Activated naive CD8-positive, alpha-beta T cell (primary cell): ENCODE measurements around the gene CCDC30.
"Not testable (repeated sequence)": the region's sequence is repeated elsewhere in the genome, so short reads cannot be mapped to it uniquely, and the experiment has no call there.

Source experiments
- H3K27ac Mint-ChIP-seq: one replicate; pipeline ENCODE4 v1.8.0; 2021; ENCODE audit warnings: mixed read lengths
- H3K27me3 Mint-ChIP-seq: one replicate; pipeline ENCODE4 v1.8.0; 2021; ENCODE audit warnings: mixed read lengths
- H3K36me3 Mint-ChIP-seq: one replicate; pipeline ENCODE4 v1.8.0; 2021; ENCODE audit warnings: mixed read lengths
- H3K4me1 Mint-ChIP-seq: one replicate; pipeline ENCODE4 v1.8.0; 2021; ENCODE audit warnings: low read depth, mixed read lengths
- H3K4me3 Mint-ChIP-seq: one replicate; pipeline ENCODE4 v1.8.0; 2021; ENCODE audit warnings: mild to moderate bottlenecking, mixed read lengths
- H3K9me3 Mint-ChIP-seq: one replicate; pipeline ENCODE4 v1.8.0; 2021; ENCODE audit warnings: low read depth, mixed read lengths

The CCDC30 gene

GRCh38 chr1:42476605-42477004 is 13.5 kb downstream of the CCDC30 start:
- H3K27me3 Mint-ChIP-seq, result no peaks in the 10 kb centered on the region
- no peaks in the 10 kb centered on the region for H3K4me1 Mint-ChIP-seq
- H3K9me3 Mint-ChIP-seq, result no peaks in the 10 kb centered on the region
- peaks cover 5% of the 10 kb centered on the region for H3K36me3 Mint-ChIP-seq
- no peak overlapping the region for H3K27ac Mint-ChIP-seq
- no peak overlapping the region for H3K4me3 Mint-ChIP-seq

- H3K9me3 Mint-ChIP-seq, H3K4me1 Mint-ChIP-seq, H3K27ac Mint-ChIP-seq, H3K27me3 Mint-ChIP-seq, H3K4me3 Mint-ChIP-seq, H3K36me3 Mint-ChIP-seq: not testable (repeated sequence)
These were observed 14.3 kb downstream of the CCDC30 start for GRCh38 chr1:42477354-42477753.

GRCh38 chr1:42477775-42478174 is 14.7 kb downstream of the CCDC30 start:
- Mint-ChIP-seq H3K36me3 (peaks cover 8% of the 10 kb centered on the region), H3K27ac (no peak overlapping the region), H3K4me1 (no peaks in the 10 kb centered on the region), H3K9me3 (no peaks in the 10 kb centered on the region), H3K27me3 (no peaks in the 10 kb centered on the region), H3K4me3 (no peak overlapping the region)

DNA sequence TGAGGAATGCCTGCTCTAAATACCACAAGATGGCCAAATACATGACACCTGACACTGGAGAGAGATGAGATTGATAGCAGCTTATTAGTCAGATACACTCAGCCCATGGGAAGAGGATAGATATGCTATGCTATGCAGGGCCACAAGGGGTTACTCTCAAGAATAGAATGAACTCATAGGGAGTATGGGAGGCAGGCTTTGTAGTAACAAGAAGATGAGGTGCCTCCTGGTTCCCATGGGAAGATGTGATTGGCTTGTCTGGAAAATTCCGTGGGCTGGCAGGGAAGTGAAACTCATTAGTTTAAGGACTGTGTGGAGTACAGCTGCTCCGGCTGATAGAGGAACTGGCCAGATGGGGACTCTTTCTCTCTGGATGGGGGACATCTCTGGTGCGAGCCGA is 16.5 kb downstream of the CCDC30 start:
- Mint-ChIP-seq H3K27ac (no peak overlapping the region), H3K27me3 (no peaks in the 10 kb centered on the region), H3K36me3 (peaks cover 5% of the 10 kb centered on the region), H3K9me3 (no peaks in the 10 kb centered on the region), H3K4me1 (no peaks in the 10 kb centered on the region), H3K4me3 (no peak overlapping the region)

GRCh38 chr1:42480921-42481320 is 17.8 kb downstream of the CCDC30 start:
- no peaks in the 10 kb centered on the region for H3K9me3 Mint-ChIP-seq

DNA sequence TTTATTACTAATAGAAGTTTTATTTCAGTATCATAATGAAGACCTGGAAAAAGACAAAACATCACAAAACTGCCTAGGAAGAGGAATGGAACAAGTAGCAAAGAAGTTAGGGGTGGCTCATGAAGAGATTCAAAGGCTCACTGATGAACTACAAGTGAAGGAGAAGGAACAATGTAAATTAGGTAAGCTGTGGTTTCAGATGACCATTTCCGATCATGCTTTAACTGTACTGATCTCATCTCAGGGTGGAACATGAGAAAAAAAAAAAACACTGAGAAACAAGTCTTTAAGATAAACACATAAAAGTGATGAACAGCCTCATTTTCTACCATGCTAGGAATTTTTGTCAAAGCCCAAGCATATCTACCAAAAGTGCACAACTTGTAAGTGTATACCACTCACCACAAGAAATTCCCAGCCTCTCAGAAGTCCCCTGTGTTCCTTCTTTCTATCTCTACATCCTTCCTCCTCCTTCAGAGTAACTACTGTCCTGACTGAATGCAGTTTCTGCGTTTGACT is 19.6 kb downstream of the CCDC30 start:
- Mint-ChIP-seq H3K27me3 (no peaks in the 10 kb centered on the region), H3K4me1 (no peaks in the 10 kb centered on the region)

More at GRCh38 chr1:42480921-42481320, 17.8 kb downstream of the CCDC30 start:
- no peak overlapping the region for H3K27ac Mint-ChIP-seq
- H3K36me3 Mint-ChIP-seq, result peaks cover 7% of the 10 kb centered on the region
- H3K4me3 Mint-ChIP-seq, result no peak overlapping the region
- no peaks in the 10 kb centered on the region for H3K4me1 Mint-ChIP-seq
- H3K27me3 Mint-ChIP-seq, result no peaks in the 10 kb centered on the region

DNA sequence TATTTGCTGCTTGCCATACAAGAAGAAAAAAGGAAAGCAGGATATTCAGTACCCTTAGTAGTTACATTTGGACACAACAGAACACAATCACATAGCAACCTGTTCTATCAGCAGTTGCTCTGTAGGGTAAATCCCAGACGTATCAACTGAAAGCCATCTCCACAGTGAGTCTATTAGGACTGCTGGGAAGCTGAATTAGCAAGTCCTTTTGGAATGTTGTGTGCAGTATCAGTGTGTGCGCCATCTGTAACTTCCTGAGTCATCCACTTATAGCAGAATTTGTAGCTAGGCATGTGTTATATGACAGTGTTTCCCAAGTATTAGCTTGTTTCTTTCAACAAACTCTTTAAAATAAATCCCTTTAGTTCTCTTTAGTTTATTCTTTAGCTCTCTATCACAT is 21.3 kb downstream of the CCDC30 start:
- peaks cover 9% of the 10 kb centered on the region for H3K36me3 Mint-ChIP-seq
- no peaks in the 10 kb centered on the region for H3K4me1 Mint-ChIP-seq
- no peaks in the 10 kb centered on the region for H3K27me3 Mint-ChIP-seq
- H3K27ac Mint-ChIP-seq, result no peak overlapping the region
- no peak overlapping the region for H3K4me3 Mint-ChIP-seq
- no peaks in the 10 kb centered on the region for H3K9me3 Mint-ChIP-seq

More for the DNA sequence above, 19.6 kb downstream of the CCDC30 start:
- no peaks in the 10 kb centered on the region for H3K9me3 Mint-ChIP-seq
- H3K27ac Mint-ChIP-seq, result no peak overlapping the region
- H3K4me3 Mint-ChIP-seq, result no peak overlapping the region
- H3K36me3 Mint-ChIP-seq, result peaks cover 9% of the 10 kb centered on the region

- H3K27me3 Mint-ChIP-seq, result no peaks in the 10 kb centered on the region
- H3K9me3 Mint-ChIP-seq, result no peaks in the 10 kb centered on the region
- no peak overlapping the region for H3K27ac Mint-ChIP-seq
- H3K4me3 Mint-ChIP-seq, result no peak overlapping the region
- H3K4me1 Mint-ChIP-seq, result no peaks in the 10 kb centered on the region
- peaks cover 16% of the 10 kb centered on the region for H3K36me3 Mint-ChIP-seq
These were observed 27.2 kb downstream of the CCDC30 start for GRCh38 chr1:42490237-42490636.

GRCh38 chr1:42502031-42502430 is 38.9 kb downstream of the CCDC30 start:
- H3K27me3 Mint-ChIP-seq, H3K4me3 Mint-ChIP-seq, H3K27ac Mint-ChIP-seq, H3K9me3 Mint-ChIP-seq, H3K4me1 Mint-ChIP-seq: not testable (repeated sequence)
- H3K36me3 Mint-ChIP-seq, result peaks cover 17% of the 10 kb centered on the region

DNA sequence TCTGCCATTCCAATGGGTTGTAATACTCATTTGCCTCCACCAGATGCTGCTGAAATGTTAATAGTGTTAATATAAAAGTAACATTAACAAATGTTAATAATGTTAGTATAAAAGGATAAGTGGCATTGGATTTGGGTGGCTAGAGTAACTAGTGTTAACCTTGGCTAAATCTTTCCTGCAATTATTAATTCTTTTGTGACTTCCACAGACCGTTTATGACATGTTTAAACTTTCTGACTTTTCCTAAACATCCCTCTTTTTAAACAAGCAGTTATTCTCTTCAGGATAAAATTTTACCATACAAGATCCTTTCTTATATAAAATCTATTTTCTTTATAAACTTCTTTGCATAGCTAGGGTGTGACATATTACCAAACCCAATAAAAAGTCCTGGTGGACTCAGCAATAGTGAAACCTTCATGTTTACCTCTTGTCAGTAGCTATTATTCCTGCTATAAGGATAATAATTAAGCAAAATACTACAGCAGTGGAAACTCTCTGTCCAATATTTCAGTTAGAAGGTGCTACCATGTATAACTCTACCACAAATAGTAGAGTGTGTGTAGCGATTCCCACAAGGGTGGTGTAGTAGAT is 41.5 kb downstream of the CCDC30 start:
- H3K27me3 Mint-ChIP-seq, result no peaks in the 10 kb centered on the region
- H3K9me3 Mint-ChIP-seq, result no peaks in the 10 kb centered on the region
- H3K4me1 Mint-ChIP-seq, result no peaks in the 10 kb centered on the region
- H3K27ac Mint-ChIP-seq, result no peak overlapping the region
- H3K4me3 Mint-ChIP-seq, result no peak overlapping the region
- peaks cover 23% of the 10 kb centered on the region for H3K36me3 Mint-ChIP-seq

DNA sequence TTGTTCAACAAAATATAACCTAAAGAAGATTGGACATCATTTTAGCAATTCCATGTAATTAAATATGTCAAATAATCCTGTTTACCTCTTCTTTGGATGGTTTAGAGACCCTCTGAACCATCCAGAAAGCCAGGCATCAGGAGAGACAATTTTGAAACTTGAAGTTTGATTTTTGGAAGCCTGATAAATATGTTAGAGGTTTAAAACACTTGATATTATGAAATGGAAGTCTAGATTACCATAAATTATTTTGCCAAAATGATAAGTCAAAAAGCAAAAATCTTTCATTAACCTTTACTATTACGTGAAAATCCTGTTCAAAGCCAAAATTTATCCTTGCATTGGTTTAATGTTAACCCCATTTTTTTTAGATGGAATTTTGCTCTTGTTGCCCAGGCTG is 43.5 kb downstream of the CCDC30 start:
- no peaks in the 10 kb centered on the region for H3K27me3 Mint-ChIP-seq
- H3K4me1 Mint-ChIP-seq, result no peaks in the 10 kb centered on the region
- no peak overlapping the region for H3K27ac Mint-ChIP-seq
- no peaks in the 10 kb centered on the region for H3K9me3 Mint-ChIP-seq
- H3K4me3 Mint-ChIP-seq, result no peak overlapping the region
- H3K36me3 Mint-ChIP-seq, result peaks cover 38% of the 10 kb centered on the region

DNA sequence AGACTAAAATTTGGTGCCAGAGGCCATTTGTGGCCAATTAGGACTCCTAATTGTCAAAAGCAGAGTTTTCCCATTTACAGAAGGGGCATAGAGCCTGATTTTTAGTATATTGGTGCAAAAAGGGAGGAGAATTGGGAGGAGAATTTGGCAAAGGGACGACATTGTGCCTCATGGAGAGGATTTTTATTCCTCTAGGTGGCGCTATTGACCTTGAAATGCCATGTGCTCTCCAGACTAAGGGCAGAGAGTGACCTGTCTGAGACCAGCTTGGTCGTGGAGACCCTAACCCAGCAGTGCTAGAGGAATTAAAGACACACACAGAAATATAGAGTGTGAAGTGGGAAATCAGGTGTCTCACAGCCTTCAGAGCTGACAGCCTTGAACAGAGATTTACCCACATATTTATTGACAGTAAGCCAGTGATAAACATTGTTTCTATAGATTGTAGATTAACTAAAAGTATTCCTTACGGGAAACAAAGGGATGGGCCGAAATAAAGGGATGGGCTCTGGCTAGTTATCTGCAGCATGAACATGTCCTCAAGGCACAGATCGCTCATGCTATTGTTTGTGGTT is 48.6 kb downstream of the CCDC30 start:
- H3K36me3 Mint-ChIP-seq, result peaks cover 41% of the 10 kb centered on the region
- H3K9me3 Mint-ChIP-seq, H3K4me3 Mint-ChIP-seq, H3K4me1 Mint-ChIP-seq, H3K27ac Mint-ChIP-seq, H3K27me3 Mint-ChIP-seq: not testable (repeated sequence)

- Mint-ChIP-seq H3K27me3 (no peaks in the 10 kb centered on the region), H3K36me3 (peaks cover 42% of the 10 kb centered on the region), H3K4me1 (no peaks in the 10 kb centered on the region), H3K27ac (no peak overlapping the region), H3K4me3 (no peak overlapping the region), H3K9me3 (peaks cover 42% of the 10 kb centered on the region)
These were observed 55.8 kb downstream of the CCDC30 start for GRCh38 chr1:42518908-42519307.

DNA sequence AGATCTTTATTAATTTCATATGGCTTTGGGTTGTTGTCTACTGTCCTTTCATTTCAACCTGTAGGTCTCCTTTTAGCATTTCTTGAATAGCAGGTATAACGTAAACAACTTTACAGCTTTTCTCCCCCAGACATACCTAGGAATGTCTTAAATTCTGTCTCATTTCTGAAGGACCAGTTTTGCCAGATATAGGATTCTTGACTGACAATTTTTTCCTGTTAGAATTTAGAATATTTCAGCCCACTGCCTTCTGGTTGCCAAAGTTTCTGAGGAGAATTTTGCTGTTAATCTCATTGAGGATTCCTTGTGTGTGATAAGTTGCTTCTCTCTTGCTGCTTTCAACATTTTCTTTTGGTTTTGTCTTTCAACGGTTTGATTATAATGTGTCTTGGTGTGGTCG is 60.1 kb downstream of the CCDC30 start:
- no peaks in the 10 kb centered on the region for H3K4me1 Mint-ChIP-seq
- H3K27me3 Mint-ChIP-seq, result no peaks in the 10 kb centered on the region
- H3K4me3 Mint-ChIP-seq, result no peak overlapping the region
- H3K9me3 Mint-ChIP-seq, result peaks cover 31% of the 10 kb centered on the region
- no peak overlapping the region for H3K27ac Mint-ChIP-seq
- peaks cover 31% of the 10 kb centered on the region for H3K36me3 Mint-ChIP-seq

DNA sequence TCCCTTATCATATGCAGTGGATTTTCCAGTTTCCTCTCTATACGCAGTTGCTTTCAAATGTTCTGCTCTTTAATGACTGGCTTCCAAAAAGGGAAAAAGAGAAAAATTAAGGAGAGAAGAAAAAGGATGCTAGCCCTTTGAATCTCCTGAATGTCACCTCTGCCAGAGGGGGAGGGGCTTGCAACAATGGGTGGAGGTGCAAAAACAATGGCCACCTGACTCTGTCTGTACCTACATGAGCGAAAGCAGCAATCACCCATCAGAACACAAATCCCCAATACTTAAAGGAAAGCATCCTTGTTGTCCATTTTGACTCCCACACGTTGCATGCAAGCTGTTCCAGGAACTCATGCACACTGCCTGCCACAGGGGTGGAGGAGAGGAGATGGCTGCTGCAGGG is 61.2 kb downstream of the CCDC30 start:
- Mint-ChIP-seq H3K4me1 (no peaks in the 10 kb centered on the region), H3K27ac (no peak overlapping the region), H3K4me3 (no peak overlapping the region), H3K9me3 (peaks cover 22% of the 10 kb centered on the region), H3K36me3 (peaks cover 22% of the 10 kb centered on the region), H3K27me3 (no peaks in the 10 kb centered on the region)

DNA sequence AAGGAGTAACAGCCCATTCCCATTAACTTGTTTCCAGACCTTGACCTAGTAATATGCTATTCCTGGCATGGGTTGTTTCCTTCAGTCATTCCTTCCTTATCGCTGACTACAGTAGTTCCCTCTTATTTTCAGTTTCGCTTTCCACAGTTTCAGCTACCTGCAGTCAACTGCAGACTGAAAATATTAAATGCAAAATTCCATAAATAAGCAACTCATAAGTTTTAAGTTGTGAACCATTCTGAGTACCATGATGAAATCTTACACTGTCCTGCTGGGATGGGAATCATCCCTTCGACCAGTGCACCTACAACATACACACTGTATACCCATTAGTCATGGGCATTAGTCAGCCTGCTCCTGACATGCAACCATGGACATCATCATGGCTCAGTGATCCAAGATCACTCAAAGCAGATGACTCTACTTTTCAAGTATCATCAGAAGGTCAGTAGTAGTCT is 66.7 kb downstream of the CCDC30 start:
- Mint-ChIP-seq H3K27ac (peak overlapping the region; percentile 5), H3K4me3 (peak overlapping the region; percentile 82), H3K4me1 (peaks cover 7% of the 10 kb centered on the region), H3K36me3 (no peaks in the 10 kb centered on the region), H3K27me3 (no peaks in the 10 kb centered on the region), H3K9me3 (no peaks in the 10 kb centered on the region)
